Glutamatergic neuron (in vitro differentiated cells): ENCODE data around the gene RAPGEFL1. TPM values are rescaled to one million over a fixed set of nuclear protein-coding genes. Genes with fewer than 3 reads are reported as not detected.
"Not testable (repeated sequence)": the region's sequence is repeated elsewhere in the genome, so short reads cannot be mapped to it uniquely, and the experiment has no call there.

Experiments used
- DNase-seq: peaks from one replicate; pipeline ENCODE4 v3.0.0; 2022
- H3K27ac Mint-ChIP-seq: one replicate; pipeline ENCODE4 v1.8.0; 2020; ENCODE audit warnings: mild to moderate bottlenecking, mixed read lengths, inconsistent platforms; ENCODE audit not compliant: unreplicated experiment
- H3K27me3 Mint-ChIP-seq: one replicate; pipeline ENCODE4 v1.8.0; 2020; ENCODE audit warnings: mild to moderate bottlenecking, moderate library complexity, mixed read lengths, inconsistent platforms; ENCODE audit not compliant: unreplicated experiment
- H3K36me3 Mint-ChIP-seq: one replicate; pipeline ENCODE4 v1.8.0; 2020; ENCODE audit warnings: mild to moderate bottlenecking, mixed read lengths, inconsistent platforms; ENCODE audit not compliant: unreplicated experiment
- H3K4me1 Mint-ChIP-seq: one replicate; pipeline ENCODE4 v1.8.0; 2020; ENCODE audit warnings: mild to moderate bottlenecking, low read depth, mixed read lengths, inconsistent platforms; ENCODE audit not compliant: unreplicated experiment
- H3K4me3 Mint-ChIP-seq: one replicate; pipeline ENCODE4 v1.8.0; 2020; ENCODE audit warnings: mild to moderate bottlenecking, mixed read lengths, inconsistent platforms; ENCODE audit not compliant: unreplicated experiment
- H3K9me3 Mint-ChIP-seq: one replicate; pipeline ENCODE4 v1.8.0; 2020; ENCODE audit warnings: mild to moderate bottlenecking, moderate library complexity, mixed read lengths, inconsistent platforms; ENCODE audit not compliant: unreplicated experiment
- CTCF ChIP-seq: fragments of 200-600 bp; sonication (generic); IDR thresholded peaks from one replicate; pipeline ENCODE4 v1.5.0; 2021; ENCODE audit not compliant: partially characterized antibody, unreplicated experiment
- total RNA-seq: library from RNA; stranded (reverse); fragmentation: NEBNext Ultra II Directional; extraction: Animal tissue kit (Norgen Biotek cat#: 25700); gene quantifications from one replicate; pipeline ENCODE4 v1.2.1, GENCODE V29; 2021; ENCODE audit not compliant: unreplicated experiment

The RAPGEFL1 gene
- total RNA-seq, 1 donor from 2014 or later: 25.3 TPM

- DNase-seq: no peak
- peaks cover 9% of the 10 kb centered on the region for H3K27me3 Mint-ChIP-seq
- H3K9me3 Mint-ChIP-seq: peaks cover 8% of the 10 kb centered on the region
- TF ChIP-seq CTCF: no peak
- H3K27ac Mint-ChIP-seq: no peak overlapping the region
- H3K4me1 Mint-ChIP-seq: peaks cover 12% of the 10 kb centered on the region
- no peaks in the 10 kb centered on the region for H3K36me3 Mint-ChIP-seq
- H3K4me3 Mint-ChIP-seq: no peak overlapping the region
Measured at GRCh38 chr17:40198576-40198975, 21.3 kb downstream of the RAPGEFL1 start.

GRCh38 chr17:40203131-40203530, 25.9 kb downstream of the RAPGEFL1 start:
- no peak overlapping the region for H3K4me3 Mint-ChIP-seq
- H3K36me3 Mint-ChIP-seq: no peaks in the 10 kb centered on the region
- H3K9me3 Mint-ChIP-seq: no peaks in the 10 kb centered on the region
- no peak for DNase-seq
- no peak overlapping the region for H3K27ac Mint-ChIP-seq
- no peak for TF ChIP-seq CTCF
- H3K4me1 Mint-ChIP-seq: no peaks in the 10 kb centered on the region
- H3K27me3 Mint-ChIP-seq: no peaks in the 10 kb centered on the region

- H3K27ac Mint-ChIP-seq, H3K36me3 Mint-ChIP-seq, H3K27me3 Mint-ChIP-seq, DNase-seq, H3K4me3 Mint-ChIP-seq, H3K9me3 Mint-ChIP-seq, H3K4me1 Mint-ChIP-seq: not testable (repeated sequence)
Measured at GRCh38 chr17:40206193-40206592, 28.9 kb downstream of the RAPGEFL1 start.

- H3K36me3 Mint-ChIP-seq: no peaks in the 10 kb centered on the region
- DNase-seq: no peak
- H3K9me3 Mint-ChIP-seq: no peaks in the 10 kb centered on the region
- no peak for TF ChIP-seq CTCF
- no peaks in the 10 kb centered on the region for H3K27me3 Mint-ChIP-seq
- H3K27ac Mint-ChIP-seq: no peak overlapping the region
- H3K4me1 Mint-ChIP-seq: no peaks in the 10 kb centered on the region
- H3K4me3 Mint-ChIP-seq: no peak overlapping the region
Measured at GRCh38 chr17:40209404-40210093, 32.3 kb downstream of the RAPGEFL1 start.

GRCh38 chr17:40213914-40214313, 36.6 kb downstream of the RAPGEFL1 start:
- H3K9me3 Mint-ChIP-seq, H3K27ac Mint-ChIP-seq, H3K27me3 Mint-ChIP-seq, H3K36me3 Mint-ChIP-seq, H3K4me1 Mint-ChIP-seq, DNase-seq, H3K4me3 Mint-ChIP-seq: not testable (repeated sequence)

- peaks cover 4% of the 10 kb centered on the region for H3K9me3 Mint-ChIP-seq
- H3K36me3 Mint-ChIP-seq: no peaks in the 10 kb centered on the region
- DNase-seq: no peak
- peaks cover 1% of the 10 kb centered on the region for H3K27me3 Mint-ChIP-seq
- H3K4me1 Mint-ChIP-seq: peaks cover 4% of the 10 kb centered on the region
- peak overlapping the region; percentile 96 for H3K27ac Mint-ChIP-seq
- no peak for TF ChIP-seq CTCF
- peak overlapping the region; percentile 99 for H3K4me3 Mint-ChIP-seq
Measured at GRCh38 chr17:40218006-40218739, 40.9 kb downstream of the RAPGEFL1 start.
